ENCODE data around the gene MRPL28.
"Not testable (repeated sequence)": the region's sequence is repeated elsewhere in the genome, so short reads cannot be mapped to it uniquely, and the experiment has no call there.

The MRPL28 gene

GRCh38 chr16:373020-373598 is 2.8 kb upstream of the MRPL28 start:
- DNase-seq, result no peak

- no peak for DNase-seq
Measured at GRCh38 chr16:372302-372983, 2.1 kb upstream of the MRPL28 start.

DNA sequence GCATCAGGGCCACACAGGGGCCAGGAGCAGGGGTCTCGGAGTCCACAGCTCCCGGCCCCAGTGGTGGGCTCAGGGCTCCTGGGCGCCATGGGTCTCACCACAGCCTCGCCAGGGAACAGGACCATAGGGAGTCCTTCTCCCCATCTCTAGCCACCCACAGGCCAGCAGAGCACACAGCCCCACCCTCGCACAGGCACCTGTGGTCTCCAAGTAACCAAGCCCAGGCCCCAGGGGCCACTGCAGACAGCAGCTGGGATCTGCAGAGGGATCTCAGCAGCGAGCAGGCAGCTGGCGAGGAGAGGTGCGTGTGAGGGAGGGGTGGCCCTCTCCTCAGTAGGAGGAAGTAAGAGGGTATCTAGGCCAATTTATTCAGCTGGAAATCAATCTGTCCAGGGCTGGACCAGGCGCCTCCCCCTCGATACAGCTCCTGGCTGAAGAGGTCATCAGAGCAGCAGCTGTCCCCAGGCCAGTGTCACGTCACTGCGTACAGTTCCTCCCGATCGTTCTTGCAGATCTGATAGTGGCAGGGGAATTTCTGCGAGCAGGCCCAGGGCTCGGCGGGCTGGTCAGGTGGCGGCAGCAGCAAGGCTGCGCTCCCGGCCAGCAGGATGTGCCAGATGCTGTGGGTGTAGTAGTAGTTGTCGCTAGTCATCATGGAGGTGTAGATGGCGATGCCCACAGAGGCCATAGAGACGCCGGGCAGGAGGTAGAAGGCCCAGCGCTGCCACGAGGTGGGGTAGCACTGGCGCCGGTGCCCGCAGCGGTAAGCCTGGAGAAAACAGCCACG is 1.4 kb upstream of the MRPL28 start:
- DNase-seq, result no peak

- no peak for DNase-seq
Measured at GRCh38 chr16:370979-371514, 709 bp upstream of the MRPL28 start.

- no peak for DNase-seq
Measured at GRCh38 chr16:369866-370436, 387 bp downstream of the MRPL28 start.

DNA sequence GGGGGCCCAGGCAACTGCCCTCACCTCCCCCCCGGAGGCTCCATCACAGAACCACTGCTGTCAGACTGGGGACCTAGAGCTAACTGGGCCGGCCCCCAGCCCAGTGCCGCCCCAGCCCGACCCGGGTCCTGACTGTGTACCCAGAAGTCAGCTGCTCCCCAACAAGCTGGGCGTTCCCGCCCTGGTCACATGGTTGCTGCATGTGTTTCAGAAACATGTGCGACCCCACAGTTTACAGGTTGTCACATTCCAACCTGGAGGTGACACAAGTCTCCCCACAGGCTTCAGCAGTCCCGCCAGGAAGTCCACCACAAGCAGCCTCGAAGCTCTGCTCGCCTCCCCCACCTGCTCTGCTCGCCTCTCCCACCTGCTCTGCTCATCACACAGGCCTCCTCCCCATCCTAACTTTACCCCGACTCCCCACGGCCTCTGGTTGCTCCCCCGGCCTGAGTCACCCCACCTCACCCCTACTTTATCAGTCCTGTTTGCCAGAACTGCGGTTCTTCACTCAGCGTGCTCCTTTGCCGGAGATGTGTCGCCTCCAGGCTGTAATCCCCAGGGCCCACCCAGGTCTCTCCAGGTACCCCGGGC is 968 bp downstream of the MRPL28 start:
- no peak for DNase-seq

- DNase-seq, result no peak
Measured at GRCh38 chr16:368388-369158, 1.8 kb downstream of the MRPL28 start.

DNA sequence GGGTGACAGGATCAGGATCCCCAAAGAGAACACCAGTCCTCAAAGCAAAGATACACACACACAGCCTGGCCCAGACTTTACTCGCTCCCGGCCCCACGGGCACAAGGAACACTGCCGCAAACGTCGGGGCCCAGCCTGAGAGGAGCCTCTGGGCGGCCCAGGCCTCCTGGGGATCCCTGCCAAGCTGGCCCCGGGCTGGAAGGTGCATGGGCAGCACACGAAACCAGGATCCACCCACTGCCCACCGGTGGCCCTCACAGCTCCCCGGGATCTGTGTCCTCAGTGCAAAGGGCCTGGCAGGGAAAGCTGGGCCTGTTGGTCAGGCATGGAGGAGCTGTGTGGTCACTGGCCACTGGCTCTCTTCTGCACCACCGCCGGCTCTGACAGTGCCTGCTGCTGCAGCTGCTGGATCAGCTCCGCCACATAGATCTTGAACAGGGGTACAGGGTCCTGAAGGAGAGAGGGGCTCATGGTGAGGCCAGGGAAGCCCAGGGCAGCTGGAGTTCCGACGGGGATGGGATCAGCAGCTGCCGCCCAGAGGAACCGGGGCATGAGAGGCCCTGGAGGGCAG is 2.9 kb downstream of the MRPL28 start:
- no peak for DNase-seq

GRCh38 chr16:366476-366875 is 3.9 kb downstream of the MRPL28 start:
- DNase-seq, result no peak

- DNase-seq, result no peak
Measured at GRCh38 chr16:364595-365491, 5.5 kb downstream of the MRPL28 start.

DNA sequence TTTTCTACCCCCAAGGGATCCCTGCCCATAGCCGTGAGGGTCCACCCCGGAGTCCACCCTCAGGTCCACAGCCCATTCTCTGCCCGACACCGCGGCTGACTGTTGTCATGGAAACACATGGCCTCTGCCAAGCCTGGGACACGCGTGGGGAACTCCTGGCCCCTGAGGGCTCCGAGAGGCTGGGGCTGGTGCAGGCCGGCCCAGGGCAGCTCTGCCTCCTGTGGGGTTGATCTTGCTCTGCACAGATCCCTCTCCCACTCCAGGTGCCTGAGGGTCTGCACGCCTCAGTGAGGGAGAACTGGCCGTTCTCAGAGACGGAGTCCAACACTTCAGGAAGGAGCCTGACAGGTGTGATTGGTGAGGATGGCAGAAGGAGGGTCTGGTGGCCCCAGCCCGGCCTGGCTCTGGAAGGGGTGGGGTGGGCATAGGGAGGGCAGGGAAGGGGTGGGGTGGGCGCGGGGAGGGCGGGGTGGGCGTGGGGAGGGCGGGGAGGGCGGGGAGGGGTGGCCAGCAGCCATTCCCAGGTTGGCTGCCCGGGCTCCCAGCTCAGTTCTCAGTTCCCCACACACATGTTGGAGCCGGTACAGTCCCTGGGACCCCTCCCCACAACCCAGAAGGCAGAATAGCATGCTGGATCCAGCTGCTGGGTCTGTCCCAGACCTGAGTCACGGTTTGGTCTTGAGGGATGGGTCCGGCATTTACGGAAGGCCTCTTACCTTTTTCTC is 6.4 kb downstream of the MRPL28 start:
- no peak for DNase-seq

DNA sequence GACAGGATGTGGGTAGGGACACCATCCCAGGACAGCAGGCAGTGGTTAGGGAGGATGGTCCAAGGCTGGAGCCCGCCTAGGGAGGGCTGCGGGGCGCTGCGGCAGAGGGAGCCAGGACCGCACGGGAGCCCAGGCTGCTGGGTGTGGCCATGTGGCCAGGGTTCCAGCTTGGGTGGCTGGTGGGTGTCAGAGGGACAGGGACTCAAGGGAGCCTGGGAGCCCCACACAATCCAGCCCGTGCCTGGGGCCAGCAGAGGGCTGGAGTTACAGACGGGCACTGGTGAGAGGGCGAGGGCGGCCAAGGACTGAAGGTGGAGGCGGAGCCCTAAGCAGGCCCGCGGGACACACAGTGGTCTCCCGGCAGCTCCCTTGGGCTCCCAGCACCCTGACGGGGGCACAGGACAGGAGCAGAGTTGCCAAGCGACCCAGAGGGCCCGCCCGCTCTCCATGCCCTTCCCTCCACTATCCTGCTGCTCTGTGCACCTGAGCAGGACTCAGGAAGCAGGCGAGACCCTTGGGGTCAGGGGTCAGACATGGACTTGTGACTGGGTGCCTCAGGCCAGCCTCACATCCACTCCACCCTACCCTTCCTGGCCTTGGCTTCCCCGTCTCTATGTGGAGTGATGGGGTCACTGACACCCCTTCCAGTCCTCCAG is 7.1 kb downstream of the MRPL28 start:
- no peak for DNase-seq

- DNase-seq, result not testable (repeated sequence)
Measured at GRCh38 chr16:362702-362999, 7.7 kb downstream of the MRPL28 start.

DNA sequence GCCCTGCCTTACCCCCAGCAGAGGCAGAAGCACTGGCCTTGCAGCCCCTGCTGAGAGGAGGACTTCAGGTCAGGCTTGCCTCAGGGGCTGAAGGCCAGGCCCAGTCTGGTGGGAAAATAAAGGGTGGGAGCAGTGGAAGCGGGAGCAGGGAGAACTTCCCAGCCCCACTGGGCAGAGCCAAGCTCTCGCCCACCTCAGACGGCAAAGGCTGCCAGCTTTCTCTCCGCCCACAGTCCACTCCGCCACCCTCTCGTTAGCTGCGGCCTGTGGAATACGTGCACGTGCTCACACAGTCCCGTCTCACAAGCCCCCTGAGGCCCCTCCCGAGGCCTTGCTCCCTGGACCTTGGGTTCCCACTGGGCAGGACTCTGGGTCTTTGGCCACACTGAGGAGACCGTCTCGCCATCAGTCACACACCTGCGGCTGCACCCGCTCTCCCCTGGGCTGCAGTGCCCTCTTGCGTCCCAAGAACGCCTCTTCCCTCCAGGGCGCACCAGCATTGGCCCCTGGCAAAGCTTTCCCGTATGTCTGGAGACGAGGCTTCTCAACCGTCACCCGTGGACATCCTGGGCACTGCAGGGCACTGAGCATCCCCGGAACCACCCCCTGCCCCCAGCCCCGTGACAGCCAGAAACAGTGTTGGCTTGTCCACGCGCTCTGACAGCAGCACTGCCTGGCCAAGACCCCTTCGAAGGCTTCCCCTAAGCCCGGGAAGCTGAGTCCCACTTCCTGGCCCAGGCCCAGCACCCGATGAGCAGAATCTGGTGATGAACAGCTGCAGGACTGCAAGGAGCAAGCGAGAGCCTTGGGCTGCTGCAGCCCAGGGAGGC is 8.3 kb downstream of the MRPL28 start:
- peak; percentile 72 to 82 for DNase-seq

DNA sequence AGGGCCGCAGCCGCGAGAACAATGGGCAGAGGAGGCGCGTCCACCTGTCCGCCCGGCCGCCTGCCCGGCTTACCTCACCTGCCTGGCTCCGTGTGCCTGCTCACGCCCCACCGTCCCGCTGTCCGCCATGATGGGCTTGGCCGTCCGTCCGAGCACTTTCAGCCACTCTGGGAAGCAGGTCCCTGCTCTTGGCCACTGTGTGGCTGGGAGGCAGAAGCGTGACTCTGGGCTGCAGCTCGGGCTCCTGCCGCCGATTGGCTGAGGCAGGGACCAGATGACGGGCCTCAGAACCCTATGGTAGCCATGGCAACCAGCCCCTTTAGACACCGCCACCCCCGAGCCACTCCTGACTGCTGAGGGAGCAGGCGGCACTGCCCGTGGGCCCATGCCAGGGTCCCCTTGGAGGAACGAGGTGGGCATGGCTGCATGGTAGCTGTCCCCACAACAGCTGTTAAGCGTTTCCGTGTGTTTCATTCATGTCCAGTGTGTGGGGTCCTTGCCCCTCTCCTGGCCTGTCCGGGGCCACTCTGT is 8.9 kb downstream of the MRPL28 start:
- no peak for DNase-seq

DNA sequence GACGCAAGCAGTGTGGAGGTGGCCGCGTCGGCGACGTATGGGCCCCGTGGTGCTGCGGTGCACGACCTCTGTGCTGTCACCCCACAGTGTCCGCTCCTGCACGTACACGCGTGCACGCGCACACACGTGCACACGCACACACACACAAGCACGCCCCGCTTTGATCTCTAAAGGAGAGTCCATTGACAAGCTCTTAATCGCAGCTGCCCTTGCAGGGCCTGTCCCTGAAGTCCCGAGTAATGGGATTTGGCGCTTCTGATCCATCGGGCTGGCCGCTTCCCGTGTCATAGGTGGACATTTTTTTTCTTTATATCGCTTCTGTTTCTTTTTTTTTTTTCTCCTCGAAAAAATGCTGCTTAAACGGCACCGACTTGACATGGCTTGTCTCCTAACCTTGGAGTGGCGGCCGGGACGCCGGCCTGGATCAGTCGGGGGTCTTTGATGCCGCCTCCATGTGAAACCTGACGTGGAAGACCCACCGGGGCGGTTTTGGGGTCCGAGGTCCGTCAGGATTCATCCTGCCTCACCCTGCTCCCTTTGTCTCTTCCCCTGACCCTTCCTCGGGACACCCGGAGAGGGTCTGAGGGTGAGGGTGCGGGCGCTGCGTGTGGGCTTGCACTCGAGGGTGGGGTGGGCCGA is 9.5 kb downstream of the MRPL28 start:
- DNase-seq, result no peak

DNA sequence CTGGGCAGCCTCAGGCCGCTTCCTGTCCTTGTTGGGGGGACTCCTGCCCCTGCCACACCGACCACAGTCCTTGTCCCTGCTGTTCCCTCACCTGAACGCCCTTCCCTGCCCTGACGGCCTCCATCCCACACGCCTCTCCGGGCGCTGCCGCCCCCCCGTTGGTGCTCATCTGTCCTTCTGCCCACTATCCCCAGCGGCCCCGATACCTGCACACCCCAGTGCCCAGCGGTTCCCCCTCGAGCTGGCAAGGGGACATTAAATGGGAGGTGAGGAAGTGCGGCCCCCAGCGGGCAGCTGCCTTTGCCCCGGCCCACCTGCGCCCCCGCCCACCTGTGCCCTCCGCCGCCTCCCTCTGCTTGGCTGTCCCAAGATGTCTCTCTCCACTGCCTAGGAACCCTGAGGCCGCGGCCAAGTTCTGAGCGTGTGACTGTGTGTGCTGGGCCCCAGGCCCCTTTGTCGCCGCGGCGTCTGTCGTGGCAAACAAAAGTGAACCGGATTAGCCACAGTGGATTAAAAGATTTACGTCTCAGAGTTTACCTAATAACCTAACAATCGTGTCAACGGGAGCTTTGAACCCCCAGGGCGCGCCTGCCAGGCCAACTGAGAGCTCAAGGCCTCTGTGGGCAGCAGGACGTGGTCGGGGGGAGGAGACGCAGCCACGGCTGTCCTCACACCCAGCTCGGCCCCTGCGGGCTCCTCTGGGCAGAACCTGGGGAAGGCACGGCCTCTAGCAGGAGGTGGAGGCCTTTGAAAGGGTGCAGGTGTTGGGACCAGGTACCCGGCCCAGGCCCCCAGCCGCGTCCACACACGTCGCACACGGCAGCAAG is 10.3 kb downstream of the MRPL28 start:
- no peak for DNase-seq

Measured in CD4-positive, alpha-beta T cell treated with Interferon alpha-2 for 1 hour (primary cell).